Measurements from ENCODE around the gene ZNF148.

DNA sequence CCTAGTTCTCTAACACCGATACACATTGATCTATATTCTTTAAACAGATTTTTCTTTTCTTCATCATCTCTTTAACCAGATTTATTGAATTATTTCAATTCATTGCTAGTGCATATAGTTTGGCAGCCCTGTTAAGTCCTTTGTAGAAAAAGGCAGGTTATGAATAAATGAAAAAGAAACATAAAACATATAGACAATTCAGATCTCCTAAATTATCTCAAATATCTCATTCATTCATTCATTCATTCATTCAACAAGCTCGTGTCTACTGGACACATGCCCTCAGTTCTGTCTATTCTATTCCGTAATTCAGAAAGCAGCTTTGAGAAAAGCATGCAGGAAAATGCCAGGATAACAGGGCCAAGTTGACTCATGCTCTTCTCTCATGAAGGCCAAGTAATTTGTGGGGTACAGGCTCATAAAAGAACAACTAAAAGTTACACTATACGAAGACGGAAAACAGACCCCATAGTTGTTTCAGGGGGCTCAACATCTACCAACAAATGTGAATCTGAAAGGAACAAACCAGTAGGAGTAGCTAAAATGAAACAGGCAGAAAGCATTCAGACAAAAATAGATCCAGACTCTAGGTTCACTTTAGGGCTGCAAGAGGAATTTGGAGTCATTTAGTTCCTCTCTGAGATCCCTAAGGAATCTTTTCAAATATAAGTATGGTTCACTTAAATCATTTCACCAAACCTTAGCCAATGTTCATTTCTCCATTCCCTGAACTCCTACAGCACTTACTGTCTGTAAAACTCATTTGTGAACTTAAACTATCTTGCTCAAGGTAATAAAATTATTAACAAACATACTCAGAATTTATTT is 7.5 kb downstream of the ZNF148 start:
- TF ChIP-seq POLR2A (IDR thresholded peaks at IDR 0.05; ENCODE audit: low read depth, low read length) = no peak
- TF ChIP-seq POLR2AphosphoS5 (IDR thresholded peaks at IDR 0.05; ENCODE audit: low read depth, low read length) = no peak
